Urothelium cell line (cell line): Measurements from ENCODE around the gene SALL4.
"Not testable (repeated sequence)": the region's sequence is repeated elsewhere in the genome, so short reads cannot be mapped to it uniquely, and the experiment has no call there.

ENCODE experiments used
- DNase-seq: peaks from one replicate; pipeline ENCODE4 v3.0.0; 2011; ENCODE audit warnings: low spot score, mixed read lengths
- FAIRE-seq: peaks from 2 replicates; lab custom pipeline; 2011; peaks lifted over from hg19 to GRCh38; lab: Jason Lieb, UNC

Gene SALL4

GRCh38 chr20:51802170-51802751 is at the start of gene SALL4:
SALL4 (minus strand) TSS chr20:51802521; CDS start chr20:51802408, 113 bp downstream.
- DNase-seq = no peak

GRCh38 chr20:51848346-51848745 is 46.0 kb upstream of the SALL4 start:
- DNase-seq = no peak
- FAIRE-seq = no peak

More at GRCh38 chr20:51802170-51802751, at the start of gene SALL4:
- FAIRE-seq = no peak

GRCh38 chr20:51840865-51841264 is 38.5 kb upstream of the SALL4 start:
- FAIRE-seq = no peak
- no peak for DNase-seq

GRCh38 chr20:51837876-51838420 is 35.6 kb upstream of the SALL4 start:
- FAIRE-seq (no peak), DNase-seq (no peak)

- DNase-seq (no peak), FAIRE-seq (no peak)
Observed at GRCh38 chr20:51837436-51837835, 35.1 kb upstream of the SALL4 start.

GRCh38 chr20:51833326-51833725 is 31.0 kb upstream of the SALL4 start:
- DNase-seq (no peak), FAIRE-seq (no peak)

- DNase-seq (no peak), FAIRE-seq (no peak)
Observed at GRCh38 chr20:51832276-51832675, 30.0 kb upstream of the SALL4 start.

GRCh38 chr20:51831866-51832265 is 29.5 kb upstream of the SALL4 start:
- DNase-seq (no peak), FAIRE-seq (no peak)

GRCh38 chr20:51830538-51830937 is 28.2 kb upstream of the SALL4 start:
- DNase-seq (no peak), FAIRE-seq (no peak)

GRCh38 chr20:51828762-51829161 is 26.4 kb upstream of the SALL4 start:
- FAIRE-seq (no peak), DNase-seq (no peak)

GRCh38 chr20:51826372-51826771 is 24.1 kb upstream of the SALL4 start:
- DNase-seq (no peak), FAIRE-seq (no peak)

- DNase-seq (no peak), FAIRE-seq (no peak)
Observed at GRCh38 chr20:51818479-51819008, 16.2 kb upstream of the SALL4 start.

GRCh38 chr20:51816856-51817255 is 14.5 kb upstream of the SALL4 start:
- not testable (repeated sequence) for DNase-seq, FAIRE-seq

GRCh38 chr20:51815383-51816076 is 13.2 kb upstream of the SALL4 start:
- FAIRE-seq (no peak), DNase-seq (no peak)

- no peak for DNase-seq
- FAIRE-seq = no peak
Observed at GRCh38 chr20:51812861-51813260, 10.5 kb upstream of the SALL4 start.

- FAIRE-seq (no peak), DNase-seq (no peak)
Observed at GRCh38 chr20:51811514-51812128, 9.3 kb upstream of the SALL4 start.

- DNase-seq (no peak), FAIRE-seq (no peak)
Observed at GRCh38 chr20:51811042-51811355, 8.7 kb upstream of the SALL4 start.

- FAIRE-seq = no peak
Observed at GRCh38 chr20:51810155-51811041, 8.1 kb upstream of the SALL4 start.

GRCh38 chr20:51807720-51808250 is 5.5 kb upstream of the SALL4 start:
- FAIRE-seq (no peak), DNase-seq (no peak)

More at GRCh38 chr20:51810155-51811041, 8.1 kb upstream of the SALL4 start:
- no peak for DNase-seq

- DNase-seq = no peak
- FAIRE-seq = peak; percentile 62
Observed at GRCh38 chr20:51804754-51805153, 2.4 kb upstream of the SALL4 start.
